Hindlimb muscle (tissue), 1 donor: Measurements from ENCODE around the gene STAB2. TPM values are rescaled to one million over a fixed set of nuclear protein-coding genes. Genes with fewer than 3 reads are reported as not detected.

Source experiments
- DNase-seq: peaks from one replicate; pipeline ENCODE4 v3.0.0-alpha.2; 2013
- polyA plus RNA-seq: library from polyadenylated mRNA; unstranded; fragments of 120-200 nt; gene quantifications from one replicate; pipeline ENCODE4 v1.2.1, GENCODE V29; 2013; ENCODE audit not compliant: insufficient read length

The STAB2 gene, protein sequence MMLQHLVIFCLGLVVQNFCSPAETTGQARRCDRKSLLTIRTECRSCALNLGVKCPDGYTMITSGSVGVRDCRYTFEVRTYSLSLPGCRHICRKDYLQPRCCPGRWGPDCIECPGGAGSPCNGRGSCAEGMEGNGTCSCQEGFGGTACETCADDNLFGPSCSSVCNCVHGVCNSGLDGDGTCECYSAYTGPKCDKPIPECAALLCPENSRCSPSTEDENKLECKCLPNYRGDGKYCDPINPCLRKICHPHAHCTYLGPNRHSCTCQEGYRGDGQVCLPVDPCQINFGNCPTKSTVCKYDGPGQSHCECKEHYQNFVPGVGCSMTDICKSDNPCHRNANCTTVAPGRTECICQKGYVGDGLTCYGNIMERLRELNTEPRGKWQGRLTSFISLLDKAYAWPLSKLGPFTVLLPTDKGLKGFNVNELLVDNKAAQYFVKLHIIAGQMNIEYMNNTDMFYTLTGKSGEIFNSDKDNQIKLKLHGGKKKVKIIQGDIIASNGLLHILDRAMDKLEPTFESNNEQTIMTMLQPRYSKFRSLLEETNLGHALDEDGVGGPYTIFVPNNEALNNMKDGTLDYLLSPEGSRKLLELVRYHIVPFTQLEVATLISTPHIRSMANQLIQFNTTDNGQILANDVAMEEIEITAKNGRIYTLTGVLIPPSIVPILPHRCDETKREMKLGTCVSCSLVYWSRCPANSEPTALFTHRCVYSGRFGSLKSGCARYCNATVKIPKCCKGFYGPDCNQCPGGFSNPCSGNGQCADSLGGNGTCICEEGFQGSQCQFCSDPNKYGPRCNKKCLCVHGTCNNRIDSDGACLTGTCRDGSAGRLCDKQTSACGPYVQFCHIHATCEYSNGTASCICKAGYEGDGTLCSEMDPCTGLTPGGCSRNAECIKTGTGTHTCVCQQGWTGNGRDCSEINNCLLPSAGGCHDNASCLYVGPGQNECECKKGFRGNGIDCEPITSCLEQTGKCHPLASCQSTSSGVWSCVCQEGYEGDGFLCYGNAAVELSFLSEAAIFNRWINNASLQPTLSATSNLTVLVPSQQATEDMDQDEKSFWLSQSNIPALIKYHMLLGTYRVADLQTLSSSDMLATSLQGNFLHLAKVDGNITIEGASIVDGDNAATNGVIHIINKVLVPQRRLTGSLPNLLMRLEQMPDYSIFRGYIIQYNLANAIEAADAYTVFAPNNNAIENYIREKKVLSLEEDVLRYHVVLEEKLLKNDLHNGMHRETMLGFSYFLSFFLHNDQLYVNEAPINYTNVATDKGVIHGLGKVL (N-terminal part only)
- polyA plus RNA-seq = 1.5 TPM

DNA sequence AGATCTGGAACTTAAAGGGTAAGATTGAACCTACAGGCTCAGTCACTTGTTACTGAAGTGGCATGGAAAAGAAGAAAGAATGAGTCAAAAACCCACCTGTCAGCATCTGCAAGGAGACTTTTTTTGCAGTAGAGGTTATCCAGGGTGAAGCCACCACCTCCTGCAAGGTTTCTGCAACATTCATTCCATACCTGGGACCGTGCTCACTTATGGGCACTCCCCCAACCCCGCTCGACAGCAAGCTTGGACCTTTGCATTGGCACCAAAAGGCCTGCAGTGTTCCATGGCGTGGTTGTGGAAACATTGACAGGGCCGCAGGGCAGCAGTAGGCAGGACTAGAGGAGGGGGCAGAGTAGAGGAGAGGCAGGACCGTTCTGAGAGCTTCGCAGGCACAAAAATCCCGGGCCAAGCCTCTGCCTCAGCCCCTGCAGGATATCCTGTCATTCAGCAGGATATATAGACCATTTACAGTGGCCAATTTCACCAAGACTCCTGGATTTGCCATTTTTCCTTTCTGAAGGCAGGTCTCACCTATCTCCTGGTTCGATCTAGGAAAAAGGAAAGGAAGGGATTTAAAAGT lies at the start of gene STAB2:
Gene STAB2 (plus strand): TSS at position 483 of the 580 bp plus-strand sequence. CDS start 204 bp downstream, outside the sequence.
- DNase-seq = no peak

DNA sequence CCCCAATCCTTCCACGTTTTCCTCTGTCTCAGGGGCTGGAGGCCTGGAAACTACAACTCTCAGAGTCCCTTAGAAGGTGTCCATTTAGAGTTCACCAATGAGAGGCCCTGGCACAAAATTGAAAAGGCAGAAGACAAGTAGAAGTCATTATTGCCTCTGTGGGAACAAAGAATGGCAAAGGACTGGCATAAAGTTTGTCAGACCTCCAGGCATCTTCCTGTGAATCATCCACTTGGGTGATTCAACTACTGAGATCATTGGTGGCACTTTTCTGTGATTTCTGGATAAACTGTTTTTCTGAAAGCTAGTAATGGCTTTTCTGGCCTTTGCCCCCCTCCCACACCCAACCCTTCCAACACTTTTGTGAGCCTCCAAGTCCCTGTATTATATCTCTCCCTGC lies 48.7 kb upstream of the STAB2 start:
- DNase-seq = no peak

GRCh38 chr12:103540319-103540718 lies 46.8 kb upstream of the STAB2 start:
- no peak for DNase-seq

DNA sequence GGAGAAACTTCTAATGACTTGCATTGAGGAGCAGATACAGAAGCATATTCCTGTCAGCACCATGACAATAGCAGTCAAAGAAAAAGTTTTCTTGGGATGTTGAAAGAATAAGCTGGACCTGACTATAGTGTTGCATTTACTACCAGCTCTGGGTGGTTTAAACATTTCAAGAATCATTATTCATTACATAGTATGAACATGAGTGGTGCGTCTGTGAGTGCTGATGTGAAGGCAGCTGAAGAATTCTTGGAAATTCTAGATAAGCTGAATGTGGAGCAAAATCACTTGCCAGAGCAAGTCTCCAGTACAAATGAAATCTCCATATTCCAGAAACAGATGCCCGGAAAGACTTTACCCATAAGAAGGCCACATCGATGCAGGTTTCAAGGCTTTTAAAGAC lies 45.0 kb upstream of the STAB2 start:
- no peak for DNase-seq

- no peak for DNase-seq
These were observed 40.1 kb upstream of the STAB2 start for GRCh38 chr12:103546959-103547358.

- no peak for DNase-seq
These were observed 39.7 kb upstream of the STAB2 start for GRCh38 chr12:103547376-103547775.

DNA sequence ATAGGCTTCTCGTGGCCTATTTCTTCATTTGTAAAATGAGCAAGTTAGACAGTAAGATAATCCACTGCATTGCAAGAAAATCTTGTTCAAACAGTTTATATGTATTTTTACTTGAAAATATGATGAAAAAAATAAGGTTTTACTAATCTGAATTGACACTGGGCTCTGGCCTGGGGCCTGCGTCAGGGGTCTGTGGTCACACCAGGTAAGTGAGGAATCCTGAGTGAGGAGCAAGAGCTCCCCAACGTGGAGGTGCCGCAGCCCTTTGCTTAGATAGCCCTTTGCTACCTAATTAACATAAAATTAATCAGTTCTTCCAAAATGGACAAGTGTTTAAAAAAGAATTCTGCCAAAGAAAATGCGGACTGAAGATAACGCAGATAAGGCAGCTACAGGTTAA lies 39.1 kb upstream of the STAB2 start:
- no peak for DNase-seq

DNA sequence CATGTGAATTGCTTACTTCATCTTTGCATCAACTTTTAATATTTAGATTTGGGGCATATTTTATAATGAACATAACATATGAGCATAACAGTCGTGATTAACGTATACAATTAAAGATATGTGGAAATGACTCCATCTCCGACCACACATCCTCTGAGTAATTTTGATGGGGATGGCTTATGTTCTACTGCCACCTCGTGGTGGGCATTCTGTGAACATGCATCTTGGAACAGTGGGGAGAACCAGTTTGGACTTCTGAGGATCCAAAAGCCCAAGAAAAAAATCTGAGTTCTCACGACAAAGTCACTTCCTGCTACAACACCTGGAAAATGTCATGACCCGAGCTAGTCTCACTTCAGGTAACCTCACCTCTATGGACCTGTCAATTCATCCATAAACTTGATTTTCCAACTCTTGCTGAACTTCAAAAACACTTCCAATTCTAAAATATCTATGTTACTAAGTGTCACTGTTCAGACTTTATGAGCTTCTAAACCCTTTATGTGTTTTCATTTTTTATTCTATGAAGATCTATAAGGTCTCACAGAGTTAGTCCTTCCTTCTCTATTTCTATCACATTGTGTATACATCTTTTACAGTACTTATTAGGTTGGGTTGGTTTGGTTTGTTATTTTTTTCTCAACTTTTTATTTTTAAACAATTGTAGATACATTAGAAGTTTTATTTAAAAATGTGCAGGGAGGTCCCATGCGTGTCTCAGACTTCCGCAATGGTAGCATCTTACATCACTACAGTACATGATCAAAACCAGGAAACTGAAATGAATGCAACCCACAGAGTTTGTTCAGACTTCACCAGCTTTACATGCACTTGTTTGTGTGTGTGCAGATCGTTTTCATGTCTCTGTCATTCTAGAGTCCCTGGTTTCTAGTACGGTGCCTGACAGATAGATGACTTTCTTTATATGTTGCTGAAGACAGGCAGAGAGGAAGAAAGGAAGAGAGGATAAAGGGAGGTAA lies 38.2 kb upstream of the STAB2 start:
- peak; percentile 42 for DNase-seq

DNA sequence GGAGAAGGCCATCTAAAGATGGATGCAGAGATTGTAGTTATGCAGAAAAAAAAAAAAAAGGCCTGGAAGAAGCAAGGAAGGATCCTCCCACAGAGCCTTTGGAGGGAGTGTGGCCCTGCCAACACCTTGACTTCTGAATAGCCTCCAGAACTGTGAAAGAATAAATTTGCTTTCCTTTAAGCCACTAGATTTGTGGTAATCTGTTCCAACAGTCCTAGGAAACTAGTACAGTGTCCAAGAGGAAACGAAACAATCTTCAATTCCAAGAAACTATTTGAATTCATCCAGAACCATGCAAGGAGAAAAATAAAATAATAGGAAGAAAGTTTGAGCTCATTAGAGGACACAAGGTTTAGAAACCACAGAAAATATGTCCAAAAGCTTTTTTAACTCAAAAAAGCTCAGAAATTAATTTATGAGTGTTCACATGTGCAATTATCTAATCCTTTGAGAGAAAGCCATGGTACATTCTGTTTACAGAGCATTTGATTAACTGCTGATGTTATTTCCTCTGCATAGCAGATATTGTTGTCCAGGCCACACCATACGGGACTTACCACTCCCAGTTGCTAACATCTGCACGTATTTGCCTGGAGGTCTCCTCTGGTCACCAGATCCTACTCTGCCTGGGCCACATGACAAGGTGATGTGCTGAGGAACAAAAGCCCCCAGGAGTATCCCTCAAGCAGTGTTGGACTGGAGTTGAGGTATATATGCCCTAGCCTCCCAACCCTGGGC lies 30.0 kb upstream of the STAB2 start:
- peak; percentile 40 for DNase-seq

DNA sequence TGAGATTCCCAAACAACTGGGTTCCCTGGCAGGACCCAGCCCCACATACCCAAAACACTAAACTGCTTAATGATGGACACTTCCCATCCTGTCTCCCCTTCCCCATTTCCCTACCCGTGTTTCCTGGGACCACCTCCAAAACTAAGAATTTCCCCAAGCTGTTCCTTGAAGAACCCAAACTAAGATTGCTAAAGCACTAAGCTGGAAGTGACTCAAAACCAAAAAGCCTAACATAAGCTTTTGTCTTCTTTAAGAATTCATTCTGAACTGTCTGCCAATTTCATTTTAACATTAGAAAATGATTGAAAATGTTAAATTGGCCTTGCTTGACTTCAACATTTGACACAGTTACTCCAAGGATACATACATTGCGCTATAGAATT lies 29.5 kb upstream of the STAB2 start:
- DNase-seq = peak; percentile 9

DNA sequence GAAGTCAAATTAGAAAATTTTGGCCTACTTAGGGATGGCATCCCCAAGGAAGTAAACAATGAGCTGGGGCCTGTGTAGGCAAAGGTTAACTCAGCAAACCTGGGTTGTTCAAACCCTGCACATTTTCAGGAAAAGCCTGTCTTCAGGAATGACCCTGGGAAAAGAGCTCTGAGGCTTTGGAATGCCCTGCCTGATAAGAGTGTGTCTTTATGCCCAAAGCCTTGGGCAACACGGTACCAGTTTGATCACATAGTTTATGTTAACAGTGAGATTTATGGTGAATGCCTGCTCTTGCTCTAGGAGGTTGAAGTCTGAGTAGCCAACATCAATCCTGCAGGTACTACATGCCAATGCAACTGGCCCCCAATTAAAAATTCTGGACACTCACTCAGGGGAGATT lies 28.2 kb upstream of the STAB2 start:
- no peak for DNase-seq

DNA sequence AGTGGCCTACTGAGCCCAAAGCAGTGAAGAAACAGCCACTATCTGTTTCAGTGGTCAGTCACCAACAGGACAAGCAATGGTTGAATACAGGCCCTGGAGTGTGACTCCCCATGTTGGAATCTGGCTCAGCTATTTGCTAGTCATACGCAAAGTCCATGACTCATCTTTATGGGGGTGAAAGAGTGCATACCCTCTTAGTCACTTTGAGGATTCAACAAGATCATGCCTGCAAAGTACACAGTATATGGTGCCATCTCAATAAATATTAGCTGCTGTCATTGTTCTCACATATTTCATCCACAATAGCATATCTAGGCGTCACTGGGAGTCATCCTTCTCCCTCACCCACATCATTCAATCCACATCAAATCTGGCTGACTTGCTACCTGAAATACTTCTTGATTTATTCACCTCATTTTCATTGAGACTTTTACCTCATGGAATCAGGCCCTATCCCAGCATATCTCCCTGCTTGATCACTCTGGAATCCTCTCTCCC lies 26.4 kb upstream of the STAB2 start:
- no peak for DNase-seq

GRCh38 chr12:103561174-103561573 lies 25.9 kb upstream of the STAB2 start:
- no peak for DNase-seq

DNA sequence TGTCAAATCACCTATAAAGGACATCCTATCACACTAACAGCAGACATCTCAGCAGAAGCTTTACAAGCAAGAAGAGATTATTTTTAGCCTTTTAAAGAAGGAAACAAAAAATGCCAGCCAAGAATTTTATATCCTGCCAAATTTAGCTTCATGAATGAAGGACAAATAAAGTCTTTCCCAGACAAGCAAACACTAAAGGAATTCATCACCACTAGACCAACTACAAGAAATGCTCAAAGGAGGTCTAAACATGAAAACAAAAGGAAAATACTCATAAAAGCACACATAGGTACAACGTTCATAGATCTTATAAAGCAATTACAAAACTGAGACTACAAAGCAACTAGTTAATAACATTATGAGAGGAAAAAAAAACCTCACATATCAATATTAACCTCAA lies 20.7 kb upstream of the STAB2 start:
- DNase-seq = no peak

DNA sequence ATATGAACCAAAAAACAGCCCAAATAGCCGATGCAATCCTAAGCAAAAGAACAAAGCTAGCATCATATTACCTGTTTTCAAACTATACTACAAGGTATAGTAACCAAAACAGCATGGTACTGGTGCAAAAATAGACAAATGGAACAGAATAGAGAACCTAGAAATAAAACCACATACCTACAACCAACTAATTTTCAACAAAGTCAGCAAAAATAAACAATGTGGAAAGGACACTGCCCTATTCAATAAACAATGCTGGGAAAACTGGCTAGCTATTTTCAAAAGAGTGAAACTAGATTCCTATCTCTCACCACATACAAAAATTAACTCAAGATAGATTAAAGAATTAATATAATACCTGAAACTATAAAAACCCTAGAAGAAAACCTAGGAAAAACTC lies 17.8 kb upstream of the STAB2 start:
- DNase-seq = no peak

- peak; percentile 11 for DNase-seq
These were observed 15.8 kb upstream of the STAB2 start for GRCh38 chr12:103571286-103571685.

- no peak for DNase-seq
These were observed 14.6 kb upstream of the STAB2 start for GRCh38 chr12:103572312-103573045.

GRCh38 chr12:103573185-103573584 lies 13.9 kb upstream of the STAB2 start:
- DNase-seq = no peak

- no peak for DNase-seq
These were observed 8.1 kb upstream of the STAB2 start for GRCh38 chr12:103578926-103579325.

GRCh38 chr12:103580026-103580425 lies 7.0 kb upstream of the STAB2 start:
- no peak for DNase-seq
